Measurements from ENCODE around the gene CSNK1E.

DNA sequence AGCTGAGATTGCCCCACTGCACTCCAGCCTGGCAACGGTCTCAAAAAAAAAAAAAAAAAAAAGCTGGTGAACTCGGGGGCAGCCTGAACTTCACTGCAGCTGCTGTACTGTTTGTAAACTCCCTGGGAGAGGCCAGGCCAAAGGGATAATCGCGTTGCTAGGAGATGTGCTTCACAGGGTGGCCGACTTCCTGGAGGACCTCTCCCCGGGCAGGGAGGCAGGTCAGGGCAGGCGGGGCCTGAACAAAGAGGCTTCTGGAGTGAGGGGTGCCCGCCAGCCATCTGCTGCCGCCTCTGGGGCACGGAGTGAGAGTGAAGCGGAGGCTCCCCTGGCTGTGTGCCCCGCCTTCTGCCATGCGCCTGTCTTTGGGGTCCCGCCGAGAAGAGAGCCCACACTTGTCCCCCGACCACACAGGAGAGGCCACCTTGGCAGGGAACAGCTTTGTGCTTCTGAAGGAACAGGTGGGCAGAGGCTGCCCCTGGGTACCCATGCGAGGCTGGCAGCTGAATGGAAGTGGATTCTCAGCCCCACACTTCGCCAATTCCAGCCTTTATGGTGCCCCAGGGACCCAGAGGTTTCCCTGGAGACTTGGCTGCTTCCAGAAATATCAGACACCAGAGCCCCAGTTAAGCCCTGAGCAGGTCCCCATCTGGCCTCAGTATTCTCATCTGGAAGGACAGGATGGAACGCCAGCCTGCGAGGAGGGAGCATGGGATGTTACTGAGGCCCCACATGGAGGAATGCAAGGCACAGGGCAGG lies 74.0 kb downstream of the CSNK1E start:
- TF ChIP-seq, protein P1, sequence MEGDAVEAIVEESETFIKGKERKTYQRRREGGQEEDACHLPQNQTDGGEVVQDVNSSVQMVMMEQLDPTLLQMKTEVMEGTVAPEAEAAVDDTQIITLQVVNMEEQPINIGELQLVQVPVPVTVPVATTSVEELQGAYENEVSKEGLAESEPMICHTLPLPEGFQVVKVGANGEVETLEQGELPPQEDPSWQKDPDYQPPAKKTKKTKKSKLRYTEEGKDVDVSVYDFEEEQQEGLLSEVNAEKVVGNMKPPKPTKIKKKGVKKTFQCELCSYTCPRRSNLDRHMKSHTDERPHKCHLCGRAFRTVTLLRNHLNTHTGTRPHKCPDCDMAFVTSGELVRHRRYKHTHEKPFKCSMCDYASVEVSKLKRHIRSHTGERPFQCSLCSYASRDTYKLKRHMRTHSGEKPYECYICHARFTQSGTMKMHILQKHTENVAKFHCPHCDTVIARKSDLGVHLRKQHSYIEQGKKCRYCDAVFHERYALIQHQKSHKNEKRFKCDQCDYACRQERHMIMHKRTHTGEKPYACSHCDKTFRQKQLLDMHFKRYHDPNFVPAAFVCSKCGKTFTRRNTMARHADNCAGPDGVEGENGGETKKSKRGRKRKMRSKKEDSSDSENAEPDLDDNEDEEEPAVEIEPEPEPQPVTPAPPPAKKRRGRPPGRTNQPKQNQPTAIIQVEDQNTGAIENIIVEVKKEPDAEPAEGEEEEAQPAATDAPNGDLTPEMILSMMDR (IDR thresholded peaks at IDR 0.05), result no peak
- TF ChIP-seq ZFX (IDR thresholded peaks at IDR 0.05; ENCODE audit: borderline replicate concordance), result no peak
